ENCODE measurements around the gene RMND1.

Gene RMND1

DNA sequence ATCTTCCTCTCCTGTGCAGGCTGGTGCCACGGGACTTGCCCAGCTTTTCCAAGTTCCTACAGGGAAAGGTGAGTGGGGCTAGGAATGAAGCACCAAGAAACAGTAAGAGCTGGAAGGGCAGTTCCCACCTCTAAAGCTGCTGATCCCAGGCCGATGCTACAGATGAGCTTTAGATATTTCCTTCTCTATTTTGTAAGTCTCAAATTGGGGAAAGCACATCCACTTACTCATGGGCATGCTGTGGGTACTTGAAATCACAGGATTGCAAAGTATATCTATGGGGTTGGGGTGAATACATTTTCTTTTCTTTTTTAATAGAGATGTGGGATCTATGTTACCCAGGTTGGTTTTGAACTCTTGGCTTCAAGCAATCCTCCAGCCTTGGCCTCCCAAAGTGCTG, 63.7 kb downstream of the RMND1 start:
- no peak overlapping the region for H2BK120ac ChIP-seq (ENCODE audit: insufficient read depth, low read length, poor library complexity)
- H3K4me2 ChIP-seq (ENCODE audit: low read length) = no peak overlapping the region
- no peak overlapping the region for H2AFZ ChIP-seq (ENCODE audit: insufficient read depth, low read length, poor library complexity)
- no peak overlapping the region for H4K12ac ChIP-seq (ENCODE audit: low read depth, low read length)
- H4K91ac ChIP-seq (ENCODE audit: low read depth, low read length) = no peak overlapping the region
- WGBS (ENCODE audit: extremely low coverage, insufficient coverage, insufficient read length) = no CpG with 5 or more reads among the region's 2 CpGs
- H3K9ac ChIP-seq (ENCODE audit: low read length) = no peak overlapping the region
- peaks cover 16% of the 10 kb centered on the region for H3K79me2 ChIP-seq (ENCODE audit: control insufficient read depth, insufficient read depth, low read length, poor library complexity)
- H3K27ac ChIP-seq (ENCODE audit: low read depth, low read length) = no peak overlapping the region
- H3K18ac ChIP-seq (ENCODE audit: low read length) = no peak overlapping the region
- H2BK5ac ChIP-seq (ENCODE audit: low read depth, low read length, poor library complexity) = no peak overlapping the region
- peaks cover 0 to 2% of the 10 kb centered on the region in 2 experiments for H3K36me3 ChIP-seq (ENCODE audit: control insufficient read depth in 1 of 2, insufficient read depth in 2 of 2, low read length in 2 of 2)
- H2BK12ac ChIP-seq (ENCODE audit: low read length) = no peak overlapping the region
- peaks cover 0 to 3% of the 10 kb centered on the region in 2 experiments for H3K4me1 ChIP-seq (ENCODE audit: control insufficient read depth in 1 of 2, insufficient read depth in 2 of 2, low read length in 2 of 2)
- H3K4me3 ChIP-seq (ENCODE audit: low read depth, low read length) = no peak overlapping the region
- peaks cover 22% of the 10 kb centered on the region for H3K79me1 ChIP-seq (ENCODE audit: low read length)
- H3K14ac ChIP-seq (ENCODE audit: low read length) = no peak overlapping the region
- H3K23ac ChIP-seq (ENCODE audit: low read length) = no peak overlapping the region
- peak overlapping the region; percentile 34 for H3K4ac ChIP-seq (ENCODE audit: low read depth, low read length)
- no peak overlapping the region for H4K8ac ChIP-seq (ENCODE audit: low read depth, low read length)
- H2AK5ac ChIP-seq (ENCODE audit: low read length) = no peak overlapping the region
- no peak for DNase-seq
- no peaks in the 10 kb centered on the region for H3K9me3 ChIP-seq (ENCODE audit: insufficient read depth, low read depth, low read length)
- H3K27me3 ChIP-seq (ENCODE audit: insufficient read depth, low read length) = no peaks in the 10 kb centered on the region

DNA sequence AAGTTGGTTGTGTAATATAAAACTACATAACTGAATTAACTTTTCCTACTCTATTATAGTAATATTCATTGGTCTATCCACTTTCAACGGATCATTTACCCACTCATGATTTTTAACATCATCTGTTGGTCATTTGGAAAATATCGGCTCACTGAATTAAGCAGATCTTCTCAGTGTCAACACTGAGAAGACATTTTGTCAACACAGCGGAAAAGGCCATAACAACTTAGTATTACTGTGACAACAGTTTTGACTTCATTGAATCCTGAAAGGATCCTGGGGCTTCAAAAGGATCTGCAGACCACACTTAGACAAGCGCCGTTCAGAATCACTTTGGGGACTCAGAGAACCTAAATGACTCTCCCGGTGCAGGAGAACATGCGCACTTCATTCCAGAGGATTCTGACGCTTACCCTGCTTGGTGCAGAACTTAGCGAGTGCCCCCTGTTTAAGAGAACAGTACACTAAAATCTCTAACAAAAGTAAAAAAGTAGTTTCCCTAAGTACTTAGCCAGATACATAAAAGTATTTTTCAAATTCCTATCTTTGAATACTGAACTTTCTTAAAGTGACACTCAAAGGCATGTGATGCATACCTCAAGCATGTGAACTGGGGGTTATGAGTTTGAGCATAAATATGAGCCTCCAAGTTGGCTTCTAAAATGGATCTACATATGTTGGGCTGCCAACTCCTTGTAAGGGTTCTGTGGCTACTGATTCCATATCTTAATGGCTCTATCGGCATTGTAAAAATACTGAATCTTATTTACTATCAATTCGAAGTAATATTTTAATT, 64.6 kb downstream of the RMND1 start:
- Histone ChIP-seq H4K12ac (ENCODE audit: low read depth, low read length) (no peak overlapping the region), H3K9ac (ENCODE audit: low read length) (no peak overlapping the region), H3K4me1 (ENCODE audit: control insufficient read depth in 1 of 2, insufficient read depth in 2 of 2, low read length in 2 of 2) (peaks cover 0 to 3% of the 10 kb centered on the region in 2 experiments), H2AK5ac (ENCODE audit: low read length) (no peak overlapping the region), H3K79me1 (ENCODE audit: low read length) (peaks cover 22% of the 10 kb centered on the region), H3K18ac (ENCODE audit: low read length) (no peak overlapping the region), H3K36me3 (ENCODE audit: control insufficient read depth in 1 of 2, insufficient read depth in 2 of 2, low read length in 2 of 2) (peaks cover 2 to 3% of the 10 kb centered on the region in 2 experiments), H3K9me3 (ENCODE audit: insufficient read depth, low read depth, low read length) (no peaks in the 10 kb centered on the region), H4K91ac (ENCODE audit: low read depth, low read length) (peak overlapping the region; percentile 18), H4K8ac (ENCODE audit: low read depth, low read length) (no peak overlapping the region), H2BK12ac (ENCODE audit: low read length) (no peak overlapping the region), H2AFZ (ENCODE audit: insufficient read depth, low read length, poor library complexity) (no peak overlapping the region), H2BK5ac (ENCODE audit: low read depth, low read length, poor library complexity) (no peak overlapping the region), H3K4me2 (ENCODE audit: low read length) (no peak overlapping the region), H3K14ac (ENCODE audit: low read length) (no peak overlapping the region), H3K27me3 (ENCODE audit: insufficient read depth, low read length) (no peaks in the 10 kb centered on the region), H3K4me3 (ENCODE audit: low read depth, low read length) (no peak overlapping the region), H2BK120ac (ENCODE audit: insufficient read depth, low read length, poor library complexity) (no peak overlapping the region), H3K79me2 (ENCODE audit: control insufficient read depth, insufficient read depth, low read length, poor library complexity) (peaks cover 16% of the 10 kb centered on the region), H3K23ac (ENCODE audit: low read length) (no peak overlapping the region), H3K4ac (ENCODE audit: low read depth, low read length) (peak overlapping the region; percentile 47), H3K27ac (ENCODE audit: low read depth, low read length) (no peak overlapping the region)
- peak in 1 of 2 donors; percentile 69 for DNase-seq
- no CpG with 5 or more reads among the region's 11 CpGs for WGBS (ENCODE audit: extremely low coverage, insufficient coverage, insufficient read length)

DNA sequence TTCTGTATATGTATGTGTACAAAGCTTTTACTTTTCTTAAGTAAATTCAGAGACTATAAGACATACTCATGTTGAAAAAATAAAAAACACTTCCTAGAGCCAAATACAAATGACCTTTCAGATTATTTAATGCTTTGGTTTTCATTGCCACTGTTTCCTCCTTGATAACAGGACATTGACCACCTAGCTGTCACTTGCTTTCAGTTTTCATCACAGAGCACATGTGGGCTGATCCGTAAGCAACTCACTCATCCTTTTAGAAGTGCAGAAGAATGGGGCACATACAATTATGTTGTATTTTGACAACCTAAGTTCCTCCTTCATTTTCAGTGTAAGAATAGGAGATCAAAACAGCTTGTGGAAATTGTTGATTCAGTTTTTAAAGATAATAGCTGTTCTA, 66.7 kb downstream of the RMND1 start:
- H2AFZ ChIP-seq (ENCODE audit: insufficient read depth, low read length, poor library complexity) = no peak overlapping the region
- no peak overlapping the region for H2BK120ac ChIP-seq (ENCODE audit: insufficient read depth, low read length, poor library complexity)
- H3K9ac ChIP-seq (ENCODE audit: low read length) = no peak overlapping the region
- H3K4me3 ChIP-seq (ENCODE audit: low read depth, low read length) = no peak overlapping the region
- no peak overlapping the region for H3K18ac ChIP-seq (ENCODE audit: low read length)
- H3K23ac ChIP-seq (ENCODE audit: low read length) = no peak overlapping the region
- WGBS (ENCODE audit: extremely low coverage, insufficient coverage, insufficient read length) = no CpG with 5 or more reads among the region's 1 CpG
- DNase-seq = no peak
- no peak overlapping the region for H4K8ac ChIP-seq (ENCODE audit: low read depth, low read length)
- H3K9me3 ChIP-seq (ENCODE audit: insufficient read depth, low read depth, low read length) = no peaks in the 10 kb centered on the region
- no peaks in the 10 kb centered on the region for H3K27me3 ChIP-seq (ENCODE audit: insufficient read depth, low read length)
- no peak overlapping the region for H2BK12ac ChIP-seq (ENCODE audit: low read length)
- H2AK5ac ChIP-seq (ENCODE audit: low read length) = no peak overlapping the region
- H2BK5ac ChIP-seq (ENCODE audit: low read depth, low read length, poor library complexity) = no peak overlapping the region
- H3K79me2 ChIP-seq (ENCODE audit: control insufficient read depth, insufficient read depth, low read length, poor library complexity) = peaks cover 8% of the 10 kb centered on the region
- peaks cover 8% of the 10 kb centered on the region for H3K79me1 ChIP-seq (ENCODE audit: low read length)
- H3K14ac ChIP-seq (ENCODE audit: low read length) = no peak overlapping the region
- peaks cover 2 to 3% of the 10 kb centered on the region in 2 experiments for H3K36me3 ChIP-seq (ENCODE audit: control insufficient read depth in 1 of 2, insufficient read depth in 2 of 2, low read length in 2 of 2)
- H3K4ac ChIP-seq (ENCODE audit: low read depth, low read length) = no peak overlapping the region
- no peak overlapping the region for H3K4me2 ChIP-seq (ENCODE audit: low read length)
- H4K12ac ChIP-seq (ENCODE audit: low read depth, low read length) = no peak overlapping the region
- H3K27ac ChIP-seq (ENCODE audit: low read depth, low read length) = no peak overlapping the region
- H3K4me1 ChIP-seq (ENCODE audit: control insufficient read depth in 1 of 2, insufficient read depth in 2 of 2, low read length in 2 of 2) = peaks cover 0 to 5% of the 10 kb centered on the region in 2 experiments
- H4K91ac ChIP-seq (ENCODE audit: low read depth, low read length) = no peak overlapping the region

DNA sequence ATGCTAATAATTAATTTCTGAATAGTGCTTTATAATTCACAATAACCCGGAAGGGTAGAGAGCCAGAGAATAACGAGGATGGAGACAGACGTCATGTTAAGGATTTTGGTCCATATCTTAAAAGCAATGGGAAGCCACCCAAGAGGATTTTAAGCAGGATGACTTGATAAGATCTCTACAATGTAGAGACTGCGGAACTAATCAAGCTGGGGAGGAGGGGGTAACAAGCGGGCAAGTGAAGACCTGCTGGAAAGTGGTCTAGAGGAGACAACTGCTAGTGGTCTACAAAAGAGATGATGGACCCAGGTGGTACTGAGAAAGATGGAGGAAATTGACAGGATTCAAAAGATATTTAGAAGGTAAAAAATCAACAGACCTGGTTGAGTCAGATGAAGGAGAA, 67.8 kb downstream of the RMND1 start:
- DNase-seq = no peak
- Histone ChIP-seq H3K9me3 (ENCODE audit: insufficient read depth, low read depth, low read length) (no peaks in the 10 kb centered on the region), H4K91ac (ENCODE audit: low read depth, low read length) (no peak overlapping the region), H4K12ac (ENCODE audit: low read depth, low read length) (no peak overlapping the region), H2BK12ac (ENCODE audit: low read length) (no peak overlapping the region), H2AK5ac (ENCODE audit: low read length) (no peak overlapping the region), H4K8ac (ENCODE audit: low read depth, low read length) (no peak overlapping the region), H3K23ac (ENCODE audit: low read length) (no peak overlapping the region), H3K79me1 (ENCODE audit: low read length) (no peaks in the 10 kb centered on the region), H3K18ac (ENCODE audit: low read length) (no peak overlapping the region), H3K36me3 (ENCODE audit: control insufficient read depth in 1 of 2, insufficient read depth in 2 of 2, low read length in 2 of 2) (peaks cover 2 to 3% of the 10 kb centered on the region in 2 experiments), H2AFZ (ENCODE audit: insufficient read depth, low read length, poor library complexity) (no peak overlapping the region), H3K79me2 (ENCODE audit: control insufficient read depth, insufficient read depth, low read length, poor library complexity) (peaks cover 2% of the 10 kb centered on the region), H3K9ac (ENCODE audit: low read length) (no peak overlapping the region), H2BK5ac (ENCODE audit: low read depth, low read length, poor library complexity) (no peak overlapping the region), H3K14ac (ENCODE audit: low read length) (no peak overlapping the region), H2BK120ac (ENCODE audit: insufficient read depth, low read length, poor library complexity) (no peak overlapping the region), H3K27me3 (ENCODE audit: insufficient read depth, low read length) (no peaks in the 10 kb centered on the region), H3K4ac (ENCODE audit: low read depth, low read length) (no peak overlapping the region), H3K4me1 (ENCODE audit: control insufficient read depth in 1 of 2, insufficient read depth in 2 of 2, low read length in 2 of 2) (peaks cover 0 to 5% of the 10 kb centered on the region in 2 experiments), H3K27ac (ENCODE audit: low read depth, low read length) (no peak overlapping the region), H3K4me2 (ENCODE audit: low read length) (no peak overlapping the region), H3K4me3 (ENCODE audit: low read depth, low read length) (no peak overlapping the region)
- WGBS (ENCODE audit: extremely low coverage, insufficient coverage, insufficient read length) = no CpG with 5 or more reads among the region's 5 CpGs
